AG09319 (cell line): Measurements from ENCODE around the gene USP32.
"Not testable (repeated sequence)": the region's sequence is repeated elsewhere in the genome, so short reads cannot be mapped to it uniquely, and the experiment has no call there.

Source experiments
- DNase-seq: peaks from one replicate; pipeline ENCODE4 v3.0.0-alpha.2; 2010; ENCODE audit warnings: low read depth; ENCODE audit errors: extremely low read depth
- TF ChIP-seq, protein P1 (sequence below): IDR thresholded peaks from 2 replicates; pipeline ENCODE4 v1.5.1; 2011; ENCODE audit warnings: low read depth, mild to moderate bottlenecking, inconsistent platforms, low read length, moderate library complexity

The USP32 gene

DNA sequence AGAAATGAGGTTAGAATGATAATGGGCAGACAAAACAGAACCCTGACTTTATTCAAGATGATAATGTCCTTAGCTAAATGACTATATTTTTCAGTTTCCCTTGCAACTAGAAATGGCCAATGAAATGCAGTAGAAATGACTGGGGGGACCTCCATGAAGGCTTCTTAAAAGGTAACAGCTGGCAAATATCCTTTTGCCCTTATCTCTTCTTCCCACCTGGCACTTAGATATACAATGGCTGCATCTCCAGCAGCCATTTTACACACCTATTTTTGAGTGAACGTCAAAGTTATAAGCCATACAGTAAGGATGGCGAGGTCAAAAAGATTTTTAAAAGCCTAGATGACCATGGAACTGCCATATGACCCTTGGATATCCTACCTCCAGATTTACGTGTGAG lies 39.9 kb downstream of the USP32 start:
- no peak for DNase-seq
- TF ChIP-seq, protein P1, sequence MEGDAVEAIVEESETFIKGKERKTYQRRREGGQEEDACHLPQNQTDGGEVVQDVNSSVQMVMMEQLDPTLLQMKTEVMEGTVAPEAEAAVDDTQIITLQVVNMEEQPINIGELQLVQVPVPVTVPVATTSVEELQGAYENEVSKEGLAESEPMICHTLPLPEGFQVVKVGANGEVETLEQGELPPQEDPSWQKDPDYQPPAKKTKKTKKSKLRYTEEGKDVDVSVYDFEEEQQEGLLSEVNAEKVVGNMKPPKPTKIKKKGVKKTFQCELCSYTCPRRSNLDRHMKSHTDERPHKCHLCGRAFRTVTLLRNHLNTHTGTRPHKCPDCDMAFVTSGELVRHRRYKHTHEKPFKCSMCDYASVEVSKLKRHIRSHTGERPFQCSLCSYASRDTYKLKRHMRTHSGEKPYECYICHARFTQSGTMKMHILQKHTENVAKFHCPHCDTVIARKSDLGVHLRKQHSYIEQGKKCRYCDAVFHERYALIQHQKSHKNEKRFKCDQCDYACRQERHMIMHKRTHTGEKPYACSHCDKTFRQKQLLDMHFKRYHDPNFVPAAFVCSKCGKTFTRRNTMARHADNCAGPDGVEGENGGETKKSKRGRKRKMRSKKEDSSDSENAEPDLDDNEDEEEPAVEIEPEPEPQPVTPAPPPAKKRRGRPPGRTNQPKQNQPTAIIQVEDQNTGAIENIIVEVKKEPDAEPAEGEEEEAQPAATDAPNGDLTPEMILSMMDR, result no peak

DNA sequence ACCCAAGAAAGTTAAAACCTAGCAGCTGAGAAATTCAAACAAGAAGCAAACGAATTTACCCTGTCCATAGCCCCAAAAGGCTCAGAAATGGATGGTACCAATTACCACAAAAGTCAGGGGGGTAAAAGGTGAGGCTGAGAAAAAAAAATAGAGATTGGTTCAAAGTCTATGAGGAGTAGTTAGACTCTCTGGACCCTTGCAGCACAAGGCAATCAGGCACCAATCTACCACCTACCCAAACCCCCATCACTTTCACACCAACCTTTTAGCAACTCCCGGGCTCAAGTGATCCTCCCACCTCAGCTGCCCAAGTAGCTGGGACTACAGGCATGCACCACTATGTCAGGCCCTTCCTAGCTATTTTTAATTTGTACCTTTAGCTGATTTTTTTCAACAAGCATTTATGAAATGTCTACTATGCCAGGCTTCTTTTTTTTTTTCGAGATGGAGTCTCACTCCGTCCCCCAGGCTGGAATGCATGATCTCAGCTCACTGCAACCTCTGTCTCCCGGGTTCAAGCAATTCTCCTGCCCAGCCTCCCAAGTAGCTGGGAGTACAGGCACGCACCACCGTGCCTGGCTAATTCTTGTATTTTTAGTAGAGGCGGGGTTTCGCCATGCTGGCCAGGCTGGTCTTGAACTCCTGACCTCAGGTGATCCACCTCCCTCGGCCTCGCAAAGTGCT lies 40.8 kb downstream of the USP32 start:
- TF ChIP-seq, protein P1, result no peak
- DNase-seq, result no peak

GRCh38 chr17:60348616-60349015 lies 43.3 kb downstream of the USP32 start:
- DNase-seq, result no peak

DNA sequence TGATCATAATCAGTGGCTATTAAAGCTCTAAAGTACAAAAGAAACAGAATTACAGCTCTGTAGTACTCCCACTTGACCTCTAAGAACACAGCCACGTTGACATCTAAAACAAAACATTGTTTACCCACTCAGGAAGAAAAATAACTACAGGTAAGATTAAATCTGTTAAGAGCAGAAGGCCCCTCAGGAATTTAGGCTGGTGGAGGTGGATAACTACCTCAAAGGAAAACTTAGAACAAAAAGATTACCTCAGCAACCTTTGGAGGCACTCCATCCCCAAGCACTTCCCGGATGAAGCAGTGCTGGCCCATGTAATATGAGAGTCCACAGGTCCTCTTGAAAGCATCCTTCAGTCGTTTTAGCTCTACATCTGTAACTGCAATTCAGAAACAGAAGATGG lies 46.7 kb downstream of the USP32 start:
- DNase-seq, result no peak
- TF ChIP-seq, protein P1, result no peak

More at GRCh38 chr17:60348616-60349015, 43.3 kb downstream of the USP32 start:
- TF ChIP-seq, protein P1, result no peak

- DNase-seq, result not testable (repeated sequence)
Observed at GRCh38 chr17:60342492-60342891, 49.4 kb downstream of the USP32 start.

GRCh38 chr17:60335289-60335688 lies 56.6 kb downstream of the USP32 start:
- TF ChIP-seq, protein P1, result no peak
- no peak for DNase-seq

- TF ChIP-seq, protein P1, result no peak
- no peak for DNase-seq
Observed at GRCh38 chr17:60333628-60334031, 58.3 kb downstream of the USP32 start.

DNA sequence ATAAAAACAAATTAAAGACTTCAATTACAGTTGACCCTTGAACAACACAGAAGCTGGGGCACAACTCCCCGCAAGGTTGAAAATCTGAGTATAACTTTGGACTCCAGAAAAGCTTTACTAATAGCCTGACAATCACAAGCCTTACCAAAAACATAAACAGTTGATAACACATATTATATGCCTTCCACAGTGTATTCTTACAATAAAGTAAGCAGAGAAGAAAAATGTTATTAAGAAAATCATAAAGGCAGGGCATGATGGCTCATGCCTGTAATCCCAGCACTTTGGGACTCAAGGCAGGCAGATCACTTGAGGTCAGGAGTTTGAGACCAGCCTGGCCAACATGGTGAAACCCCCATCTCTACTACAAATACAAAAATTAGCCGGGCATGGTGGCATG lies 58.9 kb downstream of the USP32 start:
- not testable (repeated sequence) for DNase-seq
